WERI-Rb-1 (cell line): ENCODE data around the gene CRTC1.

Source experiments
- DNase-seq: peaks from one replicate; pipeline ENCODE4 v3.0.0-alpha.2; 2020
- H3K27ac ChIP-seq: fragments of 250-450 bp; sonication (Bioruptor Pico); 2 replicates; pipeline ENCODE4 v1.5.1; 2020; ENCODE audit warnings: mild to moderate bottlenecking, moderate library complexity
- H3K27me3 ChIP-seq: fragments of 250-450 bp; sonication (Bioruptor Pico); 2 replicates; pipeline ENCODE4 v1.5.1; 2021; ENCODE audit warnings: mild to moderate bottlenecking, low read depth, moderate library complexity; ENCODE audit not compliant: insufficient read depth, severe bottlenecking
- H3K36me3 ChIP-seq: fragments of 250-450 bp; sonication (Bioruptor Pico); 2 replicates; pipeline ENCODE4 v1.5.1; 2020; ENCODE audit warnings: mild to moderate bottlenecking, moderate library complexity
- H3K4me3 ChIP-seq: 2 replicates; pipeline ENCODE4 v1.5.1; 2011; ENCODE audit warnings: low read depth, mild to moderate bottlenecking, control low read depth, low read length
- H3K9me3 ChIP-seq: fragments of 250-450 bp; sonication (Bioruptor Pico); 2 replicates; pipeline ENCODE4 v1.5.1; 2021; ENCODE audit warnings: mild to moderate bottlenecking, moderate library complexity; ENCODE audit not compliant: severe bottlenecking
- CTCF ChIP-seq: IDR thresholded peaks from 2 replicates; pipeline ENCODE4 v1.5.1; 2011; ENCODE audit warnings: low read depth, mild to moderate bottlenecking, control low read depth, inconsistent platforms, low read length

The CRTC1 gene

GRCh38 chr19:18759995-18760426 lies 76.5 kb downstream of the CRTC1 start:
- no peak overlapping the region for H3K27ac ChIP-seq
- H3K36me3 ChIP-seq: peaks cover 2% of the 10 kb centered on the region
- H3K27me3 ChIP-seq: no peaks in the 10 kb centered on the region
- no peak overlapping the region for H3K4me3 ChIP-seq
- no peak for DNase-seq
- TF ChIP-seq CTCF: no peak
- H3K9me3 ChIP-seq: no peaks in the 10 kb centered on the region

- no peak overlapping the region for H3K27ac ChIP-seq
- H3K4me3 ChIP-seq: no peak overlapping the region
- no peaks in the 10 kb centered on the region for H3K27me3 ChIP-seq
- no peak for DNase-seq
- no peaks in the 10 kb centered on the region for H3K9me3 ChIP-seq
- peaks cover 2% of the 10 kb centered on the region for H3K36me3 ChIP-seq
- TF ChIP-seq CTCF: no peak
These were observed 77.2 kb downstream of the CRTC1 start for GRCh38 chr19:18760440-18761383.

DNA sequence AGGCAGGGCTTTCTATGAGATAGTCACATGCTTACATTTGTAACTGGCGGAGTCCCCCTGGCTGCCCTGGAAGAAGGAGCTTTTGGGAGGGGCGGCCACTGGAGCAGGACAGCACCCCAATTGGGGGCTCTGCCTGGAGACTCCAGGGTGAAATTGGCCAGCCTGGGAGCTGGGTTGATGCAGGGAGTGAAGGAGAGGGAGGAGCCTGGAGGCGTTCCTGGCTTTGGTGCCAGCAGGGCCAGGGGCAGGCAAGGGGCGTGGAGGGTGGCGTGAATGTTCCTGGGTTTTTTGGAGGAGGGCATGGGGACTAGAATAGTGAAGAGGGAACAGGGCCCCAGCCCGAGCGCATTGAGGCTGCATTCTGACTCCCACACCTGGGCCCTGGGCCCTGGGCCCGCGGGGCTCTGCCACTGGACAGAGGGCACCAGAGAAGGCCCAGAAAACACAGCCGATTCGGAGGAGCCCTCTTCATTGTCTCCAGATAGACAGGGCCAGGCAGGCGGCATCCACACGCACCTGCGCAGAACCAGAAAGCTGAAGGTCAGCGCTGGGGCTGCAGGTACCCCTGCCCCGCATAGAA lies 78.1 kb downstream of the CRTC1 start:
- peak overlapping the region; percentile 56 for H3K27ac ChIP-seq
- no peak for DNase-seq

GRCh38 chr19:18762125-18763023 lies 78.9 kb downstream of the CRTC1 start:
- no peak for TF ChIP-seq CTCF
- DNase-seq: peak; percentile 70
- Histone ChIP-seq H3K4me3 (no peak overlapping the region), H3K27me3 (no peaks in the 10 kb centered on the region), H3K9me3 (no peaks in the 10 kb centered on the region), H3K27ac (peak overlapping the region; percentile 56), H3K36me3 (no peaks in the 10 kb centered on the region; the same call in 1 of the 2 replicates)

More for the DNA sequence above, 78.1 kb downstream of the CRTC1 start:
- Histone ChIP-seq H3K36me3 (peaks cover under 1% of the 10 kb centered on the region), H3K4me3 (no peak overlapping the region), H3K27me3 (no peaks in the 10 kb centered on the region), H3K9me3 (no peaks in the 10 kb centered on the region)
- no peak for TF ChIP-seq CTCF

DNA sequence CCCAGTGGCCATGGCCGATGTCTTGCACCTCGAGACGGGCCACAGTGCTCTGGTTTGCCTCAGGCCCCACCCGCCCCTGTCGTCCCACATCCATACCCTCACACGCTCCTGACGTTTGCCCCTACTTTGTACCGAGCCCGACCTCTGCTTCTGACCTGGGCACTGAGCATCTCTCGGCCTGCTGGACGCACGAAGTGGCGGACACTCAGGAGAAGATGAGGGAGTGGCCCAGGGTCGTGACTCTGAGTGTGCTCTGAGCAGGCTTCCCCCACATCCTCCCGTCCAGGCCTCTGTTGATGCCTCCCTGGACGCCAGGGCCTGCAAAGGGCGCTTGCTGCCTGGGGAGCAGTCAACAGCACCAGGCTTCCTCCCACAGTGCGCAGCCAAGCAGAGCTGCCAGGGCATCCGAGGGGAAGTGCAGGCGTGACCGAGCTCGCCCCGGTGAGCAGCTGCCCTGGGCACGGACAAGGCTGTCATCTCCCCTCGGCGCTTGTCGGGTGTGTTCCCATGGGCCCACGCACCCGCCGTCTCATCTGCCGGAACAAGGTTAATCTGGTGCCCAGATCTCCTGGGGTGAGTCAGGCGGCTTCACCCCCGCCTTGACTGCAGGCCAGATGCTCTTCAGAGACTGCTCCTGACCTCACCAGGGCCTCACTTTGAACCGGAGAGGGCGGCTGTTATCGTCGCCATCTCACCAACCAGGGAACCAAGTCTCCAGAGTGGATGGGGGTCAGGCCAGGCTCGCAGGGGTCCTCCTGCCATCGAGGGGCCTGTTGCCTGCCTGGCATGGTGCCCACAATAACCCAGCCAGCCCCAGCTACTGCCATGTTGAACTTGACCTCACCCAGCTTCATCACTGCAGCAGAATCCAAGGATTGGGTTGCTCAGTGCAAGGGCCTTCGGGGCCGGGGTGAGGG lies 80.5 kb downstream of the CRTC1 start:
- H3K36me3 ChIP-seq: no peaks in the 10 kb centered on the region
- H3K9me3 ChIP-seq: no peaks in the 10 kb centered on the region
- no peak overlapping the region; the same call in 1 of the 2 replicates for H3K27ac ChIP-seq
- no peak for TF ChIP-seq CTCF
- no peak overlapping the region for H3K4me3 ChIP-seq
- H3K27me3 ChIP-seq: no peaks in the 10 kb centered on the region
- DNase-seq: peak; percentile 77
